ENCODE results near the gene CYP27B1.

- TF ChIP-seq CTCF (IDR thresholded peaks at IDR 0.05; ENCODE audit: insufficient read depth, low read length, poor library complexity, severe bottlenecking) = no peak
- no peak for TF ChIP-seq EZH2phosphoT487 (conservative IDR thresholded peaks at IDR 0.05; ENCODE audit: low read length)
Measured at GRCh38 chr12:57727758-57728395, 39.0 kb downstream of the CYP27B1 start.

Measured in SU-DHL-6 (cell line).